Fibroblast of skin of back (primary cell): ENCODE data around the gene CADM2.
"Not testable (repeated sequence)": the region's sequence is repeated elsewhere in the genome, so short reads cannot be mapped to it uniquely, and the experiment has no call there.

Source experiments
- DNase-seq: peaks from one replicate; pipeline ENCODE4 v3.0.0-alpha.2; 2013

The CADM2 gene

GRCh38 chr3:85706130-85706529 lies 747.3 kb downstream of the CADM2 start:
- no peak for DNase-seq

GRCh38 chr3:85708325-85708724 lies 749.5 kb downstream of the CADM2 start:
- DNase-seq: not testable (repeated sequence)

- no peak for DNase-seq
Observed at GRCh38 chr3:85709346-85709892, 750.6 kb downstream of the CADM2 start.

- peak; percentile 17 for DNase-seq
Observed at GRCh38 chr3:85710490-85710889, 751.7 kb downstream of the CADM2 start.

- no peak for DNase-seq
Observed at GRCh38 chr3:85721409-85722145, 762.8 kb downstream of the CADM2 start.

- DNase-seq: no peak
Observed at GRCh38 chr3:85725809-85726208, 767.0 kb downstream of the CADM2 start.

- DNase-seq: peak; percentile 27
Observed at GRCh38 chr3:85726241-85726640, 767.5 kb downstream of the CADM2 start.

- DNase-seq: no peak
Observed at GRCh38 chr3:85737846-85738245, 779.1 kb downstream of the CADM2 start.

- no peak for DNase-seq
Observed at GRCh38 chr3:85740561-85740960, 781.8 kb downstream of the CADM2 start.

- DNase-seq: peak; percentile 30
Observed at GRCh38 chr3:85758442-85758841, 799.7 kb downstream of the CADM2 start.

- no peak for DNase-seq
Observed at GRCh38 chr3:85760342-85760741, 801.6 kb downstream of the CADM2 start.

GRCh38 chr3:85780806-85781205 lies 822.0 kb downstream of the CADM2 start:
- no peak for DNase-seq

- no peak for DNase-seq
Observed at GRCh38 chr3:85781806-85782205, 823.0 kb downstream of the CADM2 start.

GRCh38 chr3:85783291-85783690 lies 824.5 kb downstream of the CADM2 start:
- DNase-seq: no peak

- DNase-seq: no peak
Observed at GRCh38 chr3:85785766-85786165, 827.0 kb downstream of the CADM2 start.

- no peak for DNase-seq
Observed at GRCh38 chr3:85790445-85791030, 831.7 kb downstream of the CADM2 start.

GRCh38 chr3:85796140-85796539 lies 837.4 kb downstream of the CADM2 start:
- no peak for DNase-seq

- DNase-seq: no peak
Observed at GRCh38 chr3:85800676-85801075, 841.9 kb downstream of the CADM2 start.

- DNase-seq: peak; percentile 2
Observed at GRCh38 chr3:85801955-85802354, 843.2 kb downstream of the CADM2 start.

- DNase-seq: no peak
Observed at GRCh38 chr3:85808755-85809154, 850.0 kb downstream of the CADM2 start.

- DNase-seq: peak; percentile 17
Observed at GRCh38 chr3:85821130-85821756, 862.5 kb downstream of the CADM2 start.

GRCh38 chr3:85835857-85836440 lies 877.2 kb downstream of the CADM2 start:
- no peak for DNase-seq

GRCh38 chr3:85837402-85837801 lies 878.6 kb downstream of the CADM2 start:
- DNase-seq: no peak
